ENCODE measurements around the gene SVEP1.

The SVEP1 gene

GRCh38 chr9:110456681-110457080 lies 122.9 kb downstream of the SVEP1 start:
- H3K4me1 ChIP-seq (ENCODE audit: control insufficient read depth, insufficient read depth, low read length) = no peaks in the 10 kb centered on the region
- no peak overlapping the region for H3K27ac ChIP-seq (ENCODE audit: insufficient read depth, low read depth, low read length, poor library complexity, severe bottlenecking)
- H3K4me3 ChIP-seq (ENCODE audit: insufficient read depth, low read depth, low read length) = no peak overlapping the region
- no peaks in the 10 kb centered on the region for H3K27me3 ChIP-seq (ENCODE audit: control insufficient read depth, insufficient read depth, low read length, poor library complexity, severe bottlenecking)
- no peaks in the 10 kb centered on the region for H3K36me3 ChIP-seq (ENCODE audit: control insufficient read depth, insufficient read depth, low read length)
- H3K9me3 ChIP-seq (ENCODE audit: control insufficient read depth, low read length) = no peaks in the 10 kb centered on the region
- 0% methylated on average over 1 of the region's 1 CpG for WGBS, 2 experiments

- Histone ChIP-seq H3K9me3 (ENCODE audit: control insufficient read depth, low read length) (no peaks in the 10 kb centered on the region), H3K27me3 (ENCODE audit: control insufficient read depth, insufficient read depth, low read length, poor library complexity, severe bottlenecking) (no peaks in the 10 kb centered on the region), H3K4me1 (ENCODE audit: control insufficient read depth, insufficient read depth, low read length) (no peaks in the 10 kb centered on the region), H3K36me3 (ENCODE audit: control insufficient read depth, insufficient read depth, low read length) (no peaks in the 10 kb centered on the region), H3K4me3 (ENCODE audit: insufficient read depth, low read depth, low read length) (no peak overlapping the region), H3K27ac (ENCODE audit: insufficient read depth, low read depth, low read length, poor library complexity, severe bottlenecking) (no peak overlapping the region)
These were observed 123.7 kb downstream of the SVEP1 start for GRCh38 chr9:110455860-110456259.

DNA sequence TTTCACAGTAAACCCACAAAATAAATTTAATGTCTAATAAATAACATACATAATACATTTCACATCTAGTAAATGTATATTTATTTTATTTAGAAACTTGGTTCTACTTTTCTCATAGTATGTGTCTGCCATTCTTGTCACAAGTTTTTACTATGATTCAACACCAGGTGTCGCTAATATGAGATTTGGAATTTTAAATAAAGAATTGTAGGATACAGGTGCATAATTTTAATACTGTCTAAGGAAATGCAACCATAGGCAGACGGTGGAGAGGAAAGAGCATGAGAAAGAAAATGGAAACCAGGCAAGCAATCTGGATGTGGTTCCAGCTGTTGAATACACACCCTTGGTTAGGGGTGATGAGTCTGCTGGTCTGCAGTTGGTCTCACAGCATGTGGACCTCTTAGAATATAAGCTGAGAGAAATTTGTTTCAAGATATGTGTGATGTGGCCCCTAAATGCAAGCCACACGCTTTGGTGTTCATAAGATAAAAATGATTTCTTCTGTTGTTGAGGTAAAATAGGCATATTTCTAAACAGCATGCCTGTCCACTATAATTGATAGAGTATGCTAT lies 127.2 kb downstream of the SVEP1 start:
- Histone ChIP-seq H3K4me3 (ENCODE audit: insufficient read depth, low read depth, low read length) (no peak overlapping the region), H3K36me3 (ENCODE audit: control insufficient read depth, insufficient read depth, low read length) (no peaks in the 10 kb centered on the region), H3K27ac (ENCODE audit: insufficient read depth, low read depth, low read length, poor library complexity, severe bottlenecking) (no peak overlapping the region), H3K4me1 (ENCODE audit: control insufficient read depth, insufficient read depth, low read length) (no peaks in the 10 kb centered on the region), H3K27me3 (ENCODE audit: control insufficient read depth, insufficient read depth, low read length, poor library complexity, severe bottlenecking) (no peaks in the 10 kb centered on the region), H3K9me3 (ENCODE audit: control insufficient read depth, low read length) (no peaks in the 10 kb centered on the region)
- 42 to 43% methylated on average over 3 of the region's 3 CpGs for WGBS, 2 experiments

DNA sequence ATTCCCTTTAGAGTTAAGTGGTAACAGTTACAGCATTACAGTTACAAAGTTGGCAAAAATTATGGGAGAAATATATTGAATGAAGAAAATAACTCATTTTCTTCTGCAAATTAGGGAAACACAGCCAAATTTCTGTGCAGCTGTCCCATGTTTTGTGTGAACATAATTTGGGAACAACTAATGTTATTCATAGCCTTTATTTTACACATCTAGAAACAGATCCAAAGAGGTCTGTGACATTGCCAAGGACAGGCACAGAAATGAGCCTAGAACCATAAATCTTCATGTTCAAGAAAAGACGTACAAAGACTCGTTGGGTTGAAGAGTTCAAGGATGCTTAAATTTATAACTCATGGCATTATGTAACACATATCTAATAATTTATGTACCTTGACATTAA lies 127.8 kb downstream of the SVEP1 start:
- H3K27me3 ChIP-seq (ENCODE audit: control insufficient read depth, insufficient read depth, low read length, poor library complexity, severe bottlenecking) = no peaks in the 10 kb centered on the region
- no peak overlapping the region for H3K27ac ChIP-seq (ENCODE audit: insufficient read depth, low read depth, low read length, poor library complexity, severe bottlenecking)
- no peaks in the 10 kb centered on the region for H3K4me1 ChIP-seq (ENCODE audit: control insufficient read depth, insufficient read depth, low read length)
- H3K4me3 ChIP-seq (ENCODE audit: insufficient read depth, low read depth, low read length) = no peak overlapping the region
- no peaks in the 10 kb centered on the region for H3K9me3 ChIP-seq (ENCODE audit: control insufficient read depth, low read length)
- no peaks in the 10 kb centered on the region for H3K36me3 ChIP-seq (ENCODE audit: control insufficient read depth, insufficient read depth, low read length)
- 100% methylated on average over 1 of the region's 2 CpGs for WGBS, 2 experiments

- H3K27me3 ChIP-seq (ENCODE audit: control insufficient read depth, insufficient read depth, low read length, poor library complexity, severe bottlenecking) = no peaks in the 10 kb centered on the region
- H3K9me3 ChIP-seq (ENCODE audit: control insufficient read depth, low read length) = no peaks in the 10 kb centered on the region
- no peak overlapping the region for H3K4me3 ChIP-seq (ENCODE audit: insufficient read depth, low read depth, low read length)
- no peaks in the 10 kb centered on the region for H3K4me1 ChIP-seq (ENCODE audit: control insufficient read depth, insufficient read depth, low read length)
- no peaks in the 10 kb centered on the region for H3K36me3 ChIP-seq (ENCODE audit: control insufficient read depth, insufficient read depth, low read length)
- no peak overlapping the region for H3K27ac ChIP-seq (ENCODE audit: insufficient read depth, low read depth, low read length, poor library complexity, severe bottlenecking)
These were observed 132.1 kb downstream of the SVEP1 start for GRCh38 chr9:110447476-110447875.

DNA sequence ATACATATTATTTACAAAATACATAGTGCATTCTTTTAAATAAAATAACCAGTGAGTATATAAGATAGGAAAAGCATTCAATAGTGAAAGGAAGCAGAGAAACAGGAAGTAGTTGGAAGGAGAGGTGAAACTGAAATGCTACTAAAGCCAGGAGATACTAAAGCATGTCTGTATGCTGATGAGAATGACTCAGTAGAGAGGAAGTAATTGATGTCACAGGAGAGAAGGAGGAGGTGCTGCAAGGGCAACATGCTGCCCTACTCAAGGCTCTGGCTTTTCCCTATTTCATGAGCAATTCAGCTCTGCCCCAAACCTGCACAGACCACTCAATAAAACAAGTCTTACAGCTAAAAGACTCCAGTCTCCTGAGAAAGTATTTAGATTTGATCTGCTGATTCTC lies 133.4 kb downstream of the SVEP1 start:
- Histone ChIP-seq H3K4me1 (ENCODE audit: control insufficient read depth, insufficient read depth, low read length) (no peaks in the 10 kb centered on the region), H3K27me3 (ENCODE audit: control insufficient read depth, insufficient read depth, low read length, poor library complexity, severe bottlenecking) (no peaks in the 10 kb centered on the region), H3K36me3 (ENCODE audit: control insufficient read depth, insufficient read depth, low read length) (no peaks in the 10 kb centered on the region), H3K9me3 (ENCODE audit: control insufficient read depth, low read length) (no peaks in the 10 kb centered on the region), H3K4me3 (ENCODE audit: insufficient read depth, low read depth, low read length) (no peak overlapping the region), H3K27ac (ENCODE audit: insufficient read depth, low read depth, low read length, poor library complexity, severe bottlenecking) (no peak overlapping the region)

DNA sequence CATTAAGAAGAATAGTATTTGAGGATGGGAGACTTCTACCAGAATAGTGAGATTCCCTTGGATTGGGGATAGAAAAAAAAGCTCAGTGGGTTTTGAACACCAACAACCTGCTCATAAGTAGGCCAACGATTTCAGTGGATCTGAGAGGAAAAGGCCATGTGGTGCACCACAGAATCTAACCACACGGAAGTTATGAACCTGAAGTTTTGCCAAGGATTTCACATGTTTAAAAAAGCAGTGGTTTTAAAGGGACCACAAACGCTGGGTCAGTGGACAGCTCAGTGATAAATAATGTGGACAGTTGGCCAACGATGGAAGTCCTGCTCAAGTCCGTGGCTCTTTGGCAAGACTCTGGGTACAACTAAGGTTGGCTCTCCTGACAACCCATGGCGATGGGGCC lies 134.6 kb downstream of the SVEP1 start:
- no peaks in the 10 kb centered on the region for H3K4me1 ChIP-seq (ENCODE audit: control insufficient read depth, insufficient read depth, low read length)
- H3K27me3 ChIP-seq (ENCODE audit: control insufficient read depth, insufficient read depth, low read length, poor library complexity, severe bottlenecking) = no peaks in the 10 kb centered on the region
- 93 to 94% methylated on average over 6 of the region's 6 CpGs for WGBS, 2 experiments
- no peaks in the 10 kb centered on the region for H3K36me3 ChIP-seq (ENCODE audit: control insufficient read depth, insufficient read depth, low read length)
- H3K4me3 ChIP-seq (ENCODE audit: insufficient read depth, low read depth, low read length) = no peak overlapping the region
- no peak overlapping the region for H3K27ac ChIP-seq (ENCODE audit: insufficient read depth, low read depth, low read length, poor library complexity, severe bottlenecking)
- no peaks in the 10 kb centered on the region for H3K9me3 ChIP-seq (ENCODE audit: control insufficient read depth, low read length)

DNA sequence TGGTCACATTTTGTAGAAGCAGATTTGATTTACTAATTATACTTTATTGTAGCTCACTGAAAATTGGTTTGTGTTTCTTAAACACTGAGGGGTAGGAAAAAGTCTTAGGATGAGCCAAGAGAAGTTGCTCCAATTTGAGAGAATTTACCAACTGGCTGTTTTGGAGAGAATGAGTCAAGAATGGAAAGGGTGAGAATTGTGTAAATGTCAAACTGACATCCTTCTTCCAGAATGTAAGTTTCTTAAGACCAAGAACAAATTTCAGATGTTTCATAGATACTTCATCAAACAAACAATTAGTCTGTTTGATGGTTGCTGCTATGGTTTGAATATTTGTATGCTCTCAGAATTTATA lies 135.7 kb downstream of the SVEP1 start:
- Histone ChIP-seq H3K4me3 (ENCODE audit: insufficient read depth, low read depth, low read length) (no peak overlapping the region), H3K27me3 (ENCODE audit: control insufficient read depth, insufficient read depth, low read length, poor library complexity, severe bottlenecking) (no peaks in the 10 kb centered on the region), H3K27ac (ENCODE audit: insufficient read depth, low read depth, low read length, poor library complexity, severe bottlenecking) (no peak overlapping the region), H3K4me1 (ENCODE audit: control insufficient read depth, insufficient read depth, low read length) (no peaks in the 10 kb centered on the region), H3K36me3 (ENCODE audit: control insufficient read depth, insufficient read depth, low read length) (no peaks in the 10 kb centered on the region), H3K9me3 (ENCODE audit: control insufficient read depth, low read length) (no peaks in the 10 kb centered on the region)

GRCh38 chr9:110443146-110443865 lies 136.2 kb downstream of the SVEP1 start:
- no peak overlapping the region for H3K4me3 ChIP-seq (ENCODE audit: insufficient read depth, low read depth, low read length)
- no peaks in the 10 kb centered on the region for H3K27me3 ChIP-seq (ENCODE audit: control insufficient read depth, insufficient read depth, low read length, poor library complexity, severe bottlenecking)
- H3K27ac ChIP-seq (ENCODE audit: insufficient read depth, low read depth, low read length, poor library complexity, severe bottlenecking) = no peak overlapping the region
- no peaks in the 10 kb centered on the region for H3K9me3 ChIP-seq (ENCODE audit: control insufficient read depth, low read length)
- 92 to 96% methylated on average over 3 of the region's 3 CpGs for WGBS, 2 experiments
- no peaks in the 10 kb centered on the region for H3K4me1 ChIP-seq (ENCODE audit: control insufficient read depth, insufficient read depth, low read length)
- no peaks in the 10 kb centered on the region for H3K36me3 ChIP-seq (ENCODE audit: control insufficient read depth, insufficient read depth, low read length)

DNA sequence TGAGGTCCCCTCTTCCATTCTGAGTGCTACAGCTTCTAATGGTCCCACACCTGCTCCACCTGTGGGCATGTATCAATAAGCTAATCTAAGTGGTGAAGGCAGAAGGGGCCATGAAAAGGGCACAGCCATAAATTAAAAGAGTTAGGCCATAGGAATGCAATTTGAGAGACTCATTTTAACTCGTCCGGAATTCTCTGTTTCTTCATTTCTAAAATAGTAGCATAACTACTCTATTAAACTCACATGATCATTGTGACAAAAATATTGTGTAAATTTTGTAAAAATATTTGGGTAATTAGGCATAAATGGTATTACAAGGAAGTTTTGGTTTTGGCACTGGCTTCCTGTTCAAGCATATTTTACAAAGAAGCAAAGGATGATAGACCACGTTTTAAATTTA lies 138.7 kb downstream of the SVEP1 start:
- no peak overlapping the region for H3K4me3 ChIP-seq (ENCODE audit: insufficient read depth, low read depth, low read length)
- H3K36me3 ChIP-seq (ENCODE audit: control insufficient read depth, insufficient read depth, low read length) = no peaks in the 10 kb centered on the region
- no peaks in the 10 kb centered on the region for H3K4me1 ChIP-seq (ENCODE audit: control insufficient read depth, insufficient read depth, low read length)
- WGBS, 2 experiments = 100% methylated on average over 2 of the region's 3 CpGs
- no peaks in the 10 kb centered on the region for H3K27me3 ChIP-seq (ENCODE audit: control insufficient read depth, insufficient read depth, low read length, poor library complexity, severe bottlenecking)
- H3K9me3 ChIP-seq (ENCODE audit: control insufficient read depth, low read length) = no peaks in the 10 kb centered on the region
- H3K27ac ChIP-seq (ENCODE audit: insufficient read depth, low read depth, low read length, poor library complexity, severe bottlenecking) = no peak overlapping the region

DNA sequence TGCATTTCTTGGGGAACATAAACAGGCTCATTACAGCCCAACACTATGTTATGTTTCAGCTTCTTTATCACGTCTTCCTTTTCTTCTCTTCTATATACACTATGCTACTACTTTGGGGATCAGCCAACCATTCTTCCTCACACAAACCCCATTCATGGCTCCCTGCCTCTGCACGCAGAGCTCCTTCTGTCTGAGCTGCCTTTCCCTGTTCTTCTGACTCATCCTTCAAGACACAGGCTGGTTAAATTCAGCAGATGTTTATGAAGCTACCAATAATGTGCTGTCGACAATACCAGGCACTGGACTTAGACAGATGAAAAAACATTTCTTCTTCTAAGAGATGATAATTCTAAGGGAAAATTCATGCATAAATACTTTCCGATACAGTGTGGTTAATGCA lies 139.4 kb downstream of the SVEP1 start:
- Histone ChIP-seq H3K4me1 (ENCODE audit: control insufficient read depth, insufficient read depth, low read length) (no peaks in the 10 kb centered on the region), H3K27ac (ENCODE audit: insufficient read depth, low read depth, low read length, poor library complexity, severe bottlenecking) (no peak overlapping the region), H3K36me3 (ENCODE audit: control insufficient read depth, insufficient read depth, low read length) (no peaks in the 10 kb centered on the region), H3K27me3 (ENCODE audit: control insufficient read depth, insufficient read depth, low read length, poor library complexity, severe bottlenecking) (no peaks in the 10 kb centered on the region), H3K4me3 (ENCODE audit: insufficient read depth, low read depth, low read length) (no peak overlapping the region), H3K9me3 (ENCODE audit: control insufficient read depth, low read length) (no peaks in the 10 kb centered on the region)
- 76 to 84% methylated on average over 4 of the region's 4 CpGs for WGBS, 2 experiments

Data from ectodermal cell (in vitro differentiated cells).